Lower leg skin (tissue), 3 donors: Measurements from ENCODE around the gene ZNF486.

Experiments
- POLR2A ChIP-seq, 2 donors: fragments of 450-650 bp; IDR thresholded peaks; one replicate each; pipeline ENCODE4 v1.6.1; 2016 to 2017; ENCODE audit warnings: antibody characterized with exemption in 2 of 2, mild to moderate bottlenecking in 1 of 2, moderate library complexity in 1 of 2
- TF ChIP-seq, protein P1 (sequence below), 3 donors: fragments of 450-650 bp; IDR thresholded peaks; one replicate each; pipeline ENCODE4 v1.5.1; 2016; ENCODE audit warnings: antibody characterized with exemption in 3 of 3, mild to moderate bottlenecking in 3 of 3, moderate library complexity in 2 of 3

DNA sequence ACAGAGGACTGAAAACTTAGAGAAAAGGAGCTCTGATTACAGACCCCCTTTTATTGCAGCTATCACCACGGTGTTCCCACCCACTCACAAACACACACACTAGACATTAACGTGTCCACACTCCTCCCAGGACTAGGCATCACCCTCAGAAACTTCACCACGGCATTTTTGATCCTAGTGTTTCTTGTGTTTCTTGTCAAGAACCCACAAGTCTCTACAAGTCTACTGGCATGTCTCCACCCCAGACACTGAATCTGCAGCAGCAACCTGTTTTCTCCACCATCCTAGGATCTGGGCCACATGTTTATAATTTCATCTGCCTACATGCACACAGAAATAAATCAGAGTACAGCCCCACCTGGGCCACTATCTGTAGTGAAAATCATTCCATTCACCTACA lies 4.3 kb downstream of the ZNF486 start:
- TF ChIP-seq, protein P1, sequence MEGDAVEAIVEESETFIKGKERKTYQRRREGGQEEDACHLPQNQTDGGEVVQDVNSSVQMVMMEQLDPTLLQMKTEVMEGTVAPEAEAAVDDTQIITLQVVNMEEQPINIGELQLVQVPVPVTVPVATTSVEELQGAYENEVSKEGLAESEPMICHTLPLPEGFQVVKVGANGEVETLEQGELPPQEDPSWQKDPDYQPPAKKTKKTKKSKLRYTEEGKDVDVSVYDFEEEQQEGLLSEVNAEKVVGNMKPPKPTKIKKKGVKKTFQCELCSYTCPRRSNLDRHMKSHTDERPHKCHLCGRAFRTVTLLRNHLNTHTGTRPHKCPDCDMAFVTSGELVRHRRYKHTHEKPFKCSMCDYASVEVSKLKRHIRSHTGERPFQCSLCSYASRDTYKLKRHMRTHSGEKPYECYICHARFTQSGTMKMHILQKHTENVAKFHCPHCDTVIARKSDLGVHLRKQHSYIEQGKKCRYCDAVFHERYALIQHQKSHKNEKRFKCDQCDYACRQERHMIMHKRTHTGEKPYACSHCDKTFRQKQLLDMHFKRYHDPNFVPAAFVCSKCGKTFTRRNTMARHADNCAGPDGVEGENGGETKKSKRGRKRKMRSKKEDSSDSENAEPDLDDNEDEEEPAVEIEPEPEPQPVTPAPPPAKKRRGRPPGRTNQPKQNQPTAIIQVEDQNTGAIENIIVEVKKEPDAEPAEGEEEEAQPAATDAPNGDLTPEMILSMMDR (IDR thresholded peaks at IDR 0.05): no peak
- TF ChIP-seq POLR2A (IDR thresholded peaks at IDR 0.05): no peak
